HEK293 (cell line): ENCODE data around the gene WLS.

Experiments used
- CTCF ChIA-PET: fragments of 350-600 bp; formaldehyde crosslinking; extraction: SDS; loops from one replicate; lab custom pipeline; 2021; ENCODE audit warnings: antibody characterized with exemption; lab: Yijun Ruan, JAX
- POLR2A ChIA-PET: fragments of 300-600 bp; formaldehyde crosslinking; extraction: SDS; loops from one replicate; lab custom pipeline; 2020; ENCODE audit warnings: antibody characterized with exemption, inconsistent platforms; lab: Yijun Ruan, JAX
- H3K27ac ChIP-seq: fragments of 200-500 bp; sonication (Bioruptor generic); 2 replicates; pipeline ENCODE4 v1.5.1; 2014; ENCODE audit warnings: low read depth, low read length, control low read depth, inconsistent platforms; ENCODE audit errors: extremely low read depth
- H3K36me3 ChIP-seq, 2 experiments: fragments of 200-500 bp in 1 of 2; sonication (Bioruptor generic) in 1 of 2; 1 replicate in 1 of 2; 2 replicates in 1 of 2; pipeline ENCODE4 v1.5.1; 2014 to 2017; ENCODE audit warnings: inconsistent platforms in 2 of 2, low read length in 2 of 2; ENCODE audit not compliant: control insufficient read depth in 2 of 2, insufficient read depth in 1 of 2
- H3K4me1 ChIP-seq: fragments of 200-500 bp; sonication (Bioruptor generic); 2 replicates; pipeline ENCODE4 v1.5.1; 2014; ENCODE audit warnings: mild to moderate bottlenecking, low read length, inconsistent platforms; ENCODE audit not compliant: control insufficient read depth, insufficient read depth
- H3K4me3 ChIP-seq: 2 replicates; pipeline ENCODE4 v1.5.1; 2011; ENCODE audit warnings: low read depth, mild to moderate bottlenecking, control low read depth, low read length, moderate library complexity
- H3K9me3 ChIP-seq: fragments of 200-500 bp; sonication (Bioruptor generic); 2 replicates; pipeline ENCODE4 v1.5.1; 2014; ENCODE audit warnings: low read depth, low read length, inconsistent platforms; ENCODE audit not compliant: control insufficient read depth, insufficient read depth
- FEZF1 ChIP-seq: fragments of 450-650 bp; formaldehyde crosslinking; IDR thresholded peaks from 2 replicates; pipeline ENCODE4 v1.5.1; 2016; ENCODE audit warnings: missing biosample characterization, missing genetic modification characterization
- MYNN ChIP-seq: fragments of 450-650 bp; formaldehyde crosslinking; IDR thresholded peaks from 2 replicates; pipeline ENCODE4 v1.5.1; 2016; ENCODE audit warnings: missing biosample characterization, missing genetic modification characterization, borderline replicate concordance
- PRDM1 ChIP-seq: fragments of 450-650 bp; formaldehyde crosslinking; IDR thresholded peaks from 2 replicates; pipeline ENCODE4; 2016; ENCODE audit warnings: missing biosample characterization, missing genetic modification characterization
- SCRT1 ChIP-seq: fragments of 450-650 bp; formaldehyde crosslinking; IDR thresholded peaks from 2 replicates; pipeline ENCODE4 v1.5.1; 2016; ENCODE audit warnings: missing biosample characterization, missing genetic modification characterization, borderline replicate concordance
- SCRT2 ChIP-seq: fragments of 450-650 bp; formaldehyde crosslinking; IDR thresholded peaks from 2 replicates; pipeline ENCODE4 v1.5.1; 2016; ENCODE audit warnings: missing biosample characterization, missing genetic modification characterization
- SETDB1 ChIP-seq: IDR thresholded peaks from one replicate; pipeline ENCODE4 v1.6.1; 2017; ENCODE audit warnings: mild to moderate bottlenecking, low read length, moderate library complexity, mixed read lengths; ENCODE audit not compliant: insufficient read length
- SP7 ChIP-seq: fragments of 450-650 bp; formaldehyde crosslinking; IDR thresholded peaks from 2 replicates; pipeline ENCODE4 v1.5.1; 2016; ENCODE audit warnings: missing biosample characterization, missing genetic modification characterization
- ZBTB7A ChIP-seq: fragments of 450-650 bp; formaldehyde crosslinking; IDR thresholded peaks from 2 replicates; pipeline ENCODE4 v1.5.1; 2016; ENCODE audit warnings: low read depth, missing biosample characterization, missing genetic modification characterization
- ZFP37 ChIP-seq: fragments of 450-650 bp; formaldehyde crosslinking; IDR thresholded peaks from 2 replicates; pipeline ENCODE4 v1.5.1; 2016; ENCODE audit warnings: missing biosample characterization, missing genetic modification characterization
- ZIC2 ChIP-seq: fragments of 450-650 bp; formaldehyde crosslinking; IDR thresholded peaks from 2 replicates; pipeline ENCODE4 v1.5.1; 2016; ENCODE audit warnings: missing biosample characterization, missing genetic modification characterization
- ZNF26 ChIP-seq: fragments of 450-650 bp; formaldehyde crosslinking; IDR thresholded peaks from 2 replicates; pipeline ENCODE4 v1.5.1; 2016; ENCODE audit warnings: missing biosample characterization, missing genetic modification characterization
- ZNF280D ChIP-seq: fragments of 450-650 bp; formaldehyde crosslinking; IDR thresholded peaks from 2 replicates; pipeline ENCODE4 v1.5.1; 2016; ENCODE audit warnings: missing biosample characterization, missing genetic modification characterization
- ZNF530 ChIP-seq: fragments of 450-650 bp; formaldehyde crosslinking; IDR thresholded peaks from 2 replicates; pipeline ENCODE4 v1.5.1; 2016; ENCODE audit warnings: low read depth, missing biosample characterization, missing genetic modification characterization
- ZNF670 ChIP-seq: fragments of 450-650 bp; formaldehyde crosslinking; IDR thresholded peaks from 2 replicates; pipeline ENCODE4 v1.5.1; 2016; ENCODE audit warnings: missing biosample characterization, missing genetic modification characterization, low read depth
- ZNF707 ChIP-seq: fragments of 450-650 bp; formaldehyde crosslinking; IDR thresholded peaks from 2 replicates; pipeline ENCODE4 v1.5.1; 2016; ENCODE audit warnings: missing biosample characterization, missing genetic modification characterization
- ZNF843 ChIP-seq: fragments of 450-650 bp; formaldehyde crosslinking; IDR thresholded peaks from 2 replicates; pipeline ENCODE4 v1.5.1; 2016; ENCODE audit warnings: missing biosample characterization, missing genetic modification characterization

Gene WLS

GRCh38 chr1:68202239-68202832 lies 30.0 kb downstream of the WLS start (continued):
- TF ChIP-seq ZNF26 (tag by site-specific recombination) (no peak), SCRT2 (tag by site-specific recombination) (peak; percentile 96), ZNF530 (tag by site-specific recombination) (no peak), ZNF280D (tag by site-specific recombination) (no peak), ZIC2 (tag by site-specific recombination) (peak; percentile 84)

GRCh38 chr1:68201546-68202238 lies 30.6 kb downstream of the WLS start:
- Histone ChIP-seq H3K4me3 (no peak overlapping the region), H3K36me3 (no peaks in the 10 kb centered on the region), H3K4me1 (peaks cover 56% of the 10 kb centered on the region), H3K9me3 (no peaks in the 10 kb centered on the region), H3K27ac (no peak overlapping the region)
- ChIA-PET CTCF (interaction anchor here (0.6 to 1.3 kb wide), 4 partner anchors 19 to 669 kb away, joined by 3 to 5 read pairs (median 4); no protein-coding TSS in a partner anchor), POLR2A (no interaction called here)
- TF ChIP-seq PRDM1 (tag by site-specific recombination) (0 out of 2 replicates have a peak, but pooled peaks have one; percentile 3), MYNN (tag by site-specific recombination) (no peak), ZNF670 (tag by site-specific recombination) (no peak), SETDB1 (no peak), ZBTB7A (tag by site-specific recombination) (no peak)

GRCh38 chr1:68199603-68200002 lies 32.7 kb downstream of the WLS start:
- TF ChIP-seq FEZF1 (tag by site-specific recombination) (peak; percentile 44; the same call in 1 of the 2 replicates), SCRT1 (no peak), ZNF843 (no peak)
- no peaks in the 10 kb centered on the region for H3K9me3 ChIP-seq
- POLR2A ChIA-PET, result no interaction called here
- CTCF ChIA-PET, result interaction anchor here (0.6 to 0.7 kb wide), 2 partner anchors 17 to 316 kb away, joined by 3 to 6 read pairs; no protein-coding TSS in a partner anchor
- H3K36me3 ChIP-seq, result no peaks in the 10 kb centered on the region
- H3K27ac ChIP-seq, result no peak overlapping the region
- H3K4me1 ChIP-seq, result peaks cover 46% of the 10 kb centered on the region
- H3K4me3 ChIP-seq, result no peak overlapping the region

GRCh38 chr1:68198752-68199151 lies 33.6 kb downstream of the WLS start:
- ChIA-PET POLR2A (interaction anchor here (1.4 kb wide), 1 partner anchor 34 kb away, joined by 8 read pairs; the partner anchor contains the start of gene WLS), CTCF (interaction anchor here (1.0 kb wide), 1 partner anchor 83 kb away, joined by 3 read pairs; no protein-coding TSS in a partner anchor)
- no peak overlapping the region for H3K27ac ChIP-seq
- H3K4me3 ChIP-seq, result no peak overlapping the region
- H3K36me3 ChIP-seq, result peaks cover 0 to 4% of the 10 kb centered on the region in 2 experiments; a peak in 2 of 3 replicates
- peaks cover 46% of the 10 kb centered on the region for H3K4me1 ChIP-seq
- TF ChIP-seq ZNF707 (tag by site-specific recombination), result no peak
- TF ChIP-seq SP7 (tag by site-specific recombination), result peak; percentile 89
- TF ChIP-seq ZFP37 (tag by site-specific recombination), result no peak
- no peaks in the 10 kb centered on the region for H3K9me3 ChIP-seq
